PC-9 (cell line): ENCODE data around the gene BMPR1B. TPM values are rescaled to one million over a fixed set of nuclear protein-coding genes. Genes with fewer than 3 reads are reported as not detected.

Experiments
- BruUV-seq: library from RNA; stranded (reverse); fragments of 400-500 nt; replicated peaks from 2 replicates; lab custom pipeline; 2021; lab: Mats Ljungman, UMichigan
- CTCF ChIA-PET: fragments of 300-600 bp; sonication (Branson Sonifier 250); formaldehyde crosslinking; loops from one replicate; lab custom pipeline; 2022; ENCODE audit warnings: antibody characterized with exemption; lab: Charles Lee
- POLR2A ChIA-PET: fragments of 300-600 bp; sonication (Branson Sonifier 250); formaldehyde crosslinking; loops from one replicate; lab custom pipeline; 2022; ENCODE audit warnings: antibody characterized with exemption; ENCODE audit not compliant: unreplicated experiment; lab: Charles Lee
- DNase-seq, 2 experiments: peaks; one replicate each; pipeline versions ENCODE4 v3.0.0 to v3.0.0-alpha.2; 2015 to 2022; ENCODE audit warnings: mixed read lengths in 1 of 2
- H2AFZ ChIP-seq: fragments of 200-600 bp; sonication (generic); 2 replicates; pipeline ENCODE4 v1.8.1; 2017; ENCODE audit warnings: antibody characterized with exemption
- H3F3A ChIP-seq: fragments of 200-600 bp; sonication (generic); 2 replicates; pipeline ENCODE4 v1.8.1; 2017; ENCODE audit warnings: antibody characterized with exemption, mild to moderate bottlenecking, low read depth; ENCODE audit not compliant: insufficient read depth
- H3K27ac ChIP-seq: fragments of 200-600 bp; sonication (generic); 2 replicates; pipeline ENCODE4 v1.6.1; 2016; ENCODE audit warnings: mixed run types
- H3K27me3 ChIP-seq: fragments of 200-600 bp; sonication (generic); 2 replicates; pipeline ENCODE4 v1.6.1; 2016; ENCODE audit warnings: low read depth, mixed run types; ENCODE audit not compliant: insufficient read depth
- H3K36me3 ChIP-seq: fragments of 200-600 bp; sonication (generic); 2 replicates; pipeline ENCODE4 v1.6.1; 2016; ENCODE audit warnings: low read depth, mixed run types
- H3K4me1 ChIP-seq: fragments of 200-600 bp; sonication (generic); replicated peaks from 2 replicates; pipeline ENCODE4 v1.6.1; 2016; ENCODE audit warnings: mixed run types; ENCODE audit not compliant: insufficient read depth
- H3K4me2 ChIP-seq: fragments of 200-600 bp; sonication (generic); 2 replicates; pipeline ENCODE4 v1.6.1; 2017; ENCODE audit warnings: mixed run types
- H3K4me3 ChIP-seq: fragments of 200-600 bp; sonication (generic); 2 replicates; pipeline ENCODE4 v1.6.1; 2016; ENCODE audit warnings: mixed run types
- H3K79me2 ChIP-seq: fragments of 200-600 bp; sonication (generic); 2 replicates; pipeline ENCODE4 v1.6.1; 2017; ENCODE audit warnings: low read depth, mixed run types
- H3K9me2 ChIP-seq: fragments of 200-600 bp; sonication (generic); 2 replicates; pipeline ENCODE4 v1.8.1; 2017; ENCODE audit warnings: mild to moderate bottlenecking; ENCODE audit not compliant: insufficient read depth
- H3K9me3 ChIP-seq: fragments of 200-600 bp; sonication (generic); 2 replicates; pipeline ENCODE4 v1.8.1; 2016; ENCODE audit warnings: low read depth; ENCODE audit not compliant: insufficient read depth
- H4K20me1 ChIP-seq: fragments of 200-600 bp; sonication (generic); 2 replicates; pipeline ENCODE4 v1.8.1; 2017; ENCODE audit not compliant: insufficient read depth
- CTCF ChIP-seq: fragments of 200-600 bp; sonication (generic); conservative IDR thresholded peaks from 2 replicates; pipeline ENCODE4 v1.6.1; 2017; ENCODE audit warnings: mixed run types, antibody characterized with exemption, mild to moderate bottlenecking, moderate library complexity
- EZH2 ChIP-seq: fragments of 200-600 bp; sonication (generic); IDR thresholded peaks from 2 replicates; pipeline ENCODE4 v1.8.0; 2017; ENCODE audit warnings: antibody characterized with exemption, low read depth
- intact Hi-C: fragments of 100-400 bp; cut with micrococcal nuclease; formaldehyde crosslinking; loops from one replicate; pipeline ENCODE4 v1.10.0; 2022; ENCODE audit not compliant: unreplicated experiment
- total RNA-seq: library from RNA; stranded (reverse); gene quantifications from 2 replicates; pipeline ENCODE4 v1.2.3, GENCODE V29; 2021

Gene BMPR1B
- total RNA-seq, 1 experiment from 2014 or later: 1.1 TPM

GRCh38 chr4:95093936-95094929 is 336.5 kb downstream of the BMPR1B start:
- Histone ChIP-seq H3K4me2 (no peak overlapping the region), H3K9me3 (no peaks in the 10 kb centered on the region), H3K27ac (no peak overlapping the region), H3K4me3 (no peak overlapping the region), H3K4me1 (no peaks in the 10 kb centered on the region), H3K27me3 (no peaks in the 10 kb centered on the region), H3K79me2 (no peaks in the 10 kb centered on the region), H4K20me1 (no peaks in the 10 kb centered on the region), H3F3A (no peaks in the 10 kb centered on the region), H2AFZ (no peak overlapping the region), H3K36me3 (no peaks in the 10 kb centered on the region), H3K9me2 (no peaks in the 10 kb centered on the region)
- DNase-seq: no peak
- no peak for TF ChIP-seq CTCF
- no peak for TF ChIP-seq EZH2
- POLR2A ChIA-PET: no interaction called here
- no TSS peak for BruUV-seq
- CTCF ChIA-PET: no interaction called here
- intact Hi-C loops: loop anchor here (10.0 kb wide), 1 partner anchor 789 kb away; no protein-coding TSS in a partner anchor

- no peak overlapping the region for H3K4me3 ChIP-seq
- H3K36me3 ChIP-seq: no peaks in the 10 kb centered on the region
- no TSS peak for BruUV-seq
- no peaks in the 10 kb centered on the region for H3K4me1 ChIP-seq
- H3K4me2 ChIP-seq: no peak overlapping the region
- H3K27me3 ChIP-seq: no peaks in the 10 kb centered on the region
- intact Hi-C loops: loop anchor here (1.0 to 10.0 kb wide), 4 partner anchors 338 to 791 kb away; partner anchors contain the start of gene BMPR1B
- peak in 1 of 2 experiments; percentile 9 for DNase-seq
- no peaks in the 10 kb centered on the region for H4K20me1 ChIP-seq
- TF ChIP-seq CTCF (peak; percentile 70), EZH2 (no peak)
- H3K9me3 ChIP-seq: no peaks in the 10 kb centered on the region
- POLR2A ChIA-PET: no interaction called here
- no peaks in the 10 kb centered on the region for H3K79me2 ChIP-seq
- H3F3A ChIP-seq: no peaks in the 10 kb centered on the region
- no peaks in the 10 kb centered on the region for H3K9me2 ChIP-seq
- H2AFZ ChIP-seq: no peak overlapping the region
- H3K27ac ChIP-seq: no peak overlapping the region
- CTCF ChIA-PET: no interaction called here
Measured at GRCh38 chr4:95095348-95095974, 337.7 kb downstream of the BMPR1B start.

GRCh38 chr4:95102162-95102790 is 344.5 kb downstream of the BMPR1B start:
- Histone ChIP-seq H4K20me1 (no peaks in the 10 kb centered on the region), H3F3A (no peaks in the 10 kb centered on the region), H3K27me3 (no peaks in the 10 kb centered on the region), H3K27ac (no peak overlapping the region), H3K79me2 (no peaks in the 10 kb centered on the region), H3K9me2 (no peaks in the 10 kb centered on the region), H3K4me3 (no peak overlapping the region), H3K36me3 (no peaks in the 10 kb centered on the region), H3K4me2 (no peak overlapping the region), H3K9me3 (no peaks in the 10 kb centered on the region), H2AFZ (no peak overlapping the region), H3K4me1 (no peaks in the 10 kb centered on the region)
- ChIA-PET POLR2A (no interaction called here), CTCF (no interaction called here)
- TF ChIP-seq CTCF (no peak), EZH2 (no peak)
- intact Hi-C loops: no loop called here
- no TSS peak for BruUV-seq
- DNase-seq: no peak
